ENCODE results near the gene COL25A1.

COL25A1 gene

DNA sequence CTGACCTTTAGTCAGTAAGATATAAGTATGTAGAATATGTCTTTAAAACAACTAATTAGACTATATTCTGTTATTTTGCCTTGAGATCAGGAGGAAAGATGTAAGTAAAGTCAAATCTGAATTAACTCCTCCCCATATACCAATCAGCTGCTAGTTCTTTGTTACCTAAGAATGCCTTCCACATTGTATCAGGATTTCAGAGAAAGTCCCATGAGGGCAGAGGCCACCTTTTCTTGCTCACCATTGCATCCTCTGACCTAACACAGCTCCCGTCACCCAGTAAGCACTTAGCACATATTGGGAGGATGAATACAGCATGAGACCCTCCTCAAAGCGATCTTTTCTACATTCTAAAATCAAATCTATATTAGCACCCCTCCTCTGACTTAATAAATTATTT lies 87.0 kb downstream of the COL25A1 start:
- DNase-seq (ENCODE audit: low spot score) (no peak), FAIRE-seq (no peak)

- DNase-seq (ENCODE audit: low spot score) (no peak), FAIRE-seq (no peak)
These were observed 87.7 kb downstream of the COL25A1 start for GRCh38 chr4:109214622-109215301.

GRCh38 chr4:109213056-109213455 lies 89.4 kb downstream of the COL25A1 start:
- FAIRE-seq (no peak), DNase-seq (ENCODE audit: low spot score) (no peak)

- FAIRE-seq (no peak), DNase-seq (ENCODE audit: low spot score) (no peak)
These were observed 90.8 kb downstream of the COL25A1 start for GRCh38 chr4:109211671-109212070.

GRCh38 chr4:109209647-109210046 lies 92.8 kb downstream of the COL25A1 start:
- DNase-seq (ENCODE audit: low spot score) (no peak), FAIRE-seq (no peak)

DNA sequence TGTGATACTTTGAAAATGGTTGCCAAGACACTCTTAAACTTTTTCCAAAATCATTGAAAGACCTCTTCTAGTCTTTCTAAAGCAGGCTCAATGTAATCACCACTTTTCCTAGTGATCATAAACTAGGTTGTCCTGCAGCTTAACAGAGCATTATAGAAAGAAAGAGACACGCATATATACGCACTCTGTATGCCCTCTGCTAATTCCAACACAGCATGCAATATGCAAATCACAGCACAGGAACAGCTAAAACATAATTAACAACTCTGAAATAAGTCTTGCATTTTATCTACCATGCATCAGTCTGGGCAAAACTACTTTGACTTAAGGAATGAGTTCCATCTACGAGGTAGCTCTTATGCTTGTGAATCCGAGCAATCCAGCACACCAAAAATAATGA lies 94.6 kb downstream of the COL25A1 start:
- FAIRE-seq (no peak), DNase-seq (ENCODE audit: low spot score) (no peak)

DNA sequence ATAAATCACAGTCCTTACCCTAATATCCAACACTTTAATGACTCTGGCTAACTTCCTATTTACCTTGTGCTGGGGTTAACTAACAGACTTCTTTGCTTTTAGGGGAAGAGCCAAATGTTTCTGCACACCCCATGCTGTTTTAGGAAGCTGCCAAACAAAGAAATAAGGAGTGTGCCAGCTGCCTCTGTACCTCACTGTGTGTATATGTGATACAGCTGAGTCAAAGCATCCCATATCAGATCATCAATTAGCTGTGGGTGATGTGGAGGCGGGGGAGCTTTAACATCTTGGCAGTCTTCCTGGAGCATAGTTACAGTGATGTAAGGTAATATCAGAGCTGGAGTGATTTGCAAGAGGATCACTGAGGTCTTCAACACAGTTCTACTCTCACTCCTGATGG lies 95.4 kb downstream of the COL25A1 start:
- DNase-seq (ENCODE audit: low spot score) (no peak), FAIRE-seq (no peak)

GRCh38 chr4:109206620-109207019 lies 95.8 kb downstream of the COL25A1 start:
- FAIRE-seq = no peak
- DNase-seq (ENCODE audit: low spot score) = no peak

DNA sequence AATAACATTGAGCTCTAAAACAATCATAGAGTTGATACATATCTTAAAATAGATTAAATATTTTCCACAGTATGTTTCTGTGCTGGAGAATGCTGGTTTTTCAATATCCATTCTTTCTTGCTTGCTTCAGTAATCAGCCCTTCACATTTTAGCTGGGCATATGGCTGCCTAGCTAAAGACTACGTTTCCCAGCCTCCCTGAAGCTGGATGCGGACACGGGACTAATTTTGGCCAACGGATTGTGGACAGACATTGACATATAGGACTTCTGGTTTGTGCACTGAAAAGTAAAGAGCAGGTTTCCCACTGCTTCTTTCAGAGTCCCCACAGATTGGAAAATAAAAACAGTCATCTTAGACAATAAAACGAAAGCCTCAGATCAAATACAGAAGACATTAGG lies 97.3 kb downstream of the COL25A1 start:
- DNase-seq (ENCODE audit: low spot score) (no peak), FAIRE-seq (no peak)

DNA sequence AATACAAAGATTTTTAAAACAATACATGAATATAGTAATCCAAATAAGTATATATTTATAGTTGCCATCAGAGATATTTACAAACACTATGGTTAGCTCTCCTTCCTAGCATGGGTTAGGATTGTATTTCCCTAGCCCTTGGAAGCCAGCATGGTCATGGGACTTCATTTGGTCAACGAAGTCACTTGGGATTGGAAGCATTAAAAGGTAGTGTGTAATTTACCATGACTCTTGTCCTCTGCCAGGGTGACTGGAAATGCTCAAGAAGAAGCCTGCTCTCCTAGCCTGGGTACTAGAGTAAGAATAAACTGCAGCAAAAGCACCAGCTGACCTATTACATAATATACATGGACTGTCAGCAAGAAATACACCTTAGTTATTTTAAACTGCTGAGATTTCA lies 102.9 kb downstream of the COL25A1 start:
- DNase-seq (ENCODE audit: low spot score) = no peak
- FAIRE-seq = no peak

- DNase-seq (ENCODE audit: low spot score) = no peak
- FAIRE-seq = no peak
These were observed 106.8 kb downstream of the COL25A1 start for GRCh38 chr4:109195646-109196045.

- DNase-seq (ENCODE audit: low spot score) (no peak), FAIRE-seq (no peak)
These were observed 111.2 kb downstream of the COL25A1 start for GRCh38 chr4:109191216-109191615.

DNA sequence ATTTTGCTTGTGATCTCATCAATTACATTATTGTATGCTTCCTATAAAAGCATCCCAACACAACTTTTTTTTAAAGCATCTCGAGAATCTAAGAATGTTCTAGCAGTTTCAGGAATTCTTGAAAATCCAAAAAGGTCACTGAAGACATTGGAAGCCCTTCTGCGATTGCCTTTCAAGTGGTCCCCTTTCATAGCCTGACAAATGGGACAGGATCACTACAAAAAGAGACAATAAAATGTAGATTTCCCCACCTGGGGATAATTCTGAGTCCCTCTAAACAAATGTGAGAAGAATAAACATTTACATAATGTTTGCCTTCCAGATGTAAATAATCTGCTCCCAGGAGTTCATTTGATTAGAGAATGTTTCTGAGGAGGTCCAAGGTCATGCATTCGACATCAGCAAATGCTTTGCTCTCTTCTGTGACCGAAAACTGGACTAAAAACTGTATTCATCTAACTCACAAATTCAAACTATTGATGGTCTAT lies 116.0 kb downstream of the COL25A1 start:
- no peak for FAIRE-seq

GRCh38 chr4:109185951-109186350 lies 116.5 kb downstream of the COL25A1 start:
- DNase-seq (ENCODE audit: low spot score) (no peak), FAIRE-seq (no peak)

More for the DNA sequence above, 116.0 kb downstream of the COL25A1 start:
- no peak for DNase-seq (ENCODE audit: low spot score)

- DNase-seq (ENCODE audit: low spot score) = no peak
- FAIRE-seq = no peak
These were observed 116.9 kb downstream of the COL25A1 start for GRCh38 chr4:109185548-109185947.

- DNase-seq (ENCODE audit: low spot score) (no peak), FAIRE-seq (no peak)
These were observed 117.9 kb downstream of the COL25A1 start for GRCh38 chr4:109184491-109184961.

- DNase-seq (ENCODE audit: low spot score) = no peak
These were observed 118.4 kb downstream of the COL25A1 start for GRCh38 chr4:109183931-109184490.

DNA sequence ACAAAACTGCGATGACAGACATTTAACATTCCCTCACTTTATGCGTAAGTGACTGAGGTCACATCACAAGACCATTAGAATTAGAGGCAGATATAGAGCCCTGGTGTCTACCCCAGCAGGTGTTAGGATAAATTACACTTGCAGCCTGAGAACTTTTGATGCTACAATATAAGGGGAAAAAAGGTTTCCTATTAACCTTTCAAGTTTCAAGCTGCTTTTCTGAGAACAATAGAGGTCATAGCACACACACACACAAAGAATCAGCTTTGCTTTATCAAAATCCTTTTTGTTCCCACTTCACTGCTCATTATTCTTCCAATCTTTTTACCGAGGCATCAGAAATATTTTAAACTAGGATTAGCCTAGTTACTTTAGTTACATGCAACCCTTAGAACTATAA lies 119.8 kb downstream of the COL25A1 start:
- DNase-seq (ENCODE audit: low spot score) (no peak), FAIRE-seq (no peak)

More at GRCh38 chr4:109183931-109184490, 118.4 kb downstream of the COL25A1 start:
- no peak for FAIRE-seq

DNA sequence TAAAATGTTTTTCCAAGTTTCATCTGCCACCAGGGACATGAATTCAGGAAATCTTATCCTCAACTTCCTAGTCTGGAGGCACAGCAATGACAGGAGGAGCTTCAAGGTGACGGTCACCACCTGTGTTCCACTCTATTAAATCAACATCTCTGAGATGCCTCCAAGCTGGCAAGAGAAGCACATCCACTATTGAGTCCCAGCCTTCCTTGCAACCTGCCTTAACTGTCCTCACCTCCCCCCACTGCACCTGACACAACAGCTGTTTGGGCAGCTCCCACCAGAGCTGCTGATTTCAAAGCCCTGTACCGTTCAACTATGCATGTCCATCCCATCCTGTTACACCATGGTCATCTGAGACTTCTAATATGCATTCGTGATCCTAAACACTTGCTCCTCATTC lies 123.4 kb downstream of the COL25A1 start:
- FAIRE-seq (no peak), DNase-seq (ENCODE audit: low spot score) (no peak)

GRCh38 chr4:109177096-109177810 lies 125.2 kb downstream of the COL25A1 start:
- DNase-seq (ENCODE audit: low spot score) = no peak
- FAIRE-seq = no peak

GRCh38 chr4:109174224-109174953 lies 128.1 kb downstream of the COL25A1 start:
- FAIRE-seq (no peak), DNase-seq (ENCODE audit: low spot score) (no peak)

DNA sequence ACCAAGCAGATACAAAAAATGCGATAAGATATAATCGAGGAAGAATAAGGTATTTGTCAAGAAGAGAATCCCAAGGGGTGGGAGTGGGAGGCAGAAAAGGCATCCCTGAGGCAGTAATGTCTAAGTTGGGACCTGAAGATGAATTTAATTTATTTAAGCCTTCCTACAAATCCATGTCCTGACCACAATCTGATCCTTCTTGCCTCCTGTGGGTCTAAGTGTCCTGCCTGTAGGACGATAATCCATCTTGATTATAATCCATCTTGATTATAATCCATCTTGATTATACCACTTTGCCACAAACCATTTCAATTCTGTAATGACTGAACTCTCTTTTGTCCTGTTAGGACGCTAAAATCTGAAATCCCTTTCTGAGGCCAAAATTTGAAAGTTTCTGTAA lies 130.2 kb downstream of the COL25A1 start:
- DNase-seq (ENCODE audit: low spot score) = no peak
- FAIRE-seq = no peak

All from RCC 7860 (cell line).